ENCODE results near the gene ARHGEF39. TPM values are rescaled to one million over a fixed set of nuclear protein-coding genes. Genes with fewer than 3 reads are reported as not detected.

Gene ARHGEF39, protein sequence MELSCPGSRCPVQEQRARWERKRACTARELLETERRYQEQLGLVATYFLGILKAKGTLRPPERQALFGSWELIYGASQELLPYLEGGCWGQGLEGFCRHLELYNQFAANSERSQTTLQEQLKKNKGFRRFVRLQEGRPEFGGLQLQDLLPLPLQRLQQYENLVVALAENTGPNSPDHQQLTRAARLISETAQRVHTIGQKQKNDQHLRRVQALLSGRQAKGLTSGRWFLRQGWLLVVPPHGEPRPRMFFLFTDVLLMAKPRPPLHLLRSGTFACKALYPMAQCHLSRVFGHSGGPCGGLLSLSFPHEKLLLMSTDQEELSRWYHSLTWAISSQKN
- 1 to 10 TPM; 1.6 to 3.1 TPM for total RNA-seq
- 1.3 to 11.5 reads per million in 2 donors for total RNA-seq

DNA sequence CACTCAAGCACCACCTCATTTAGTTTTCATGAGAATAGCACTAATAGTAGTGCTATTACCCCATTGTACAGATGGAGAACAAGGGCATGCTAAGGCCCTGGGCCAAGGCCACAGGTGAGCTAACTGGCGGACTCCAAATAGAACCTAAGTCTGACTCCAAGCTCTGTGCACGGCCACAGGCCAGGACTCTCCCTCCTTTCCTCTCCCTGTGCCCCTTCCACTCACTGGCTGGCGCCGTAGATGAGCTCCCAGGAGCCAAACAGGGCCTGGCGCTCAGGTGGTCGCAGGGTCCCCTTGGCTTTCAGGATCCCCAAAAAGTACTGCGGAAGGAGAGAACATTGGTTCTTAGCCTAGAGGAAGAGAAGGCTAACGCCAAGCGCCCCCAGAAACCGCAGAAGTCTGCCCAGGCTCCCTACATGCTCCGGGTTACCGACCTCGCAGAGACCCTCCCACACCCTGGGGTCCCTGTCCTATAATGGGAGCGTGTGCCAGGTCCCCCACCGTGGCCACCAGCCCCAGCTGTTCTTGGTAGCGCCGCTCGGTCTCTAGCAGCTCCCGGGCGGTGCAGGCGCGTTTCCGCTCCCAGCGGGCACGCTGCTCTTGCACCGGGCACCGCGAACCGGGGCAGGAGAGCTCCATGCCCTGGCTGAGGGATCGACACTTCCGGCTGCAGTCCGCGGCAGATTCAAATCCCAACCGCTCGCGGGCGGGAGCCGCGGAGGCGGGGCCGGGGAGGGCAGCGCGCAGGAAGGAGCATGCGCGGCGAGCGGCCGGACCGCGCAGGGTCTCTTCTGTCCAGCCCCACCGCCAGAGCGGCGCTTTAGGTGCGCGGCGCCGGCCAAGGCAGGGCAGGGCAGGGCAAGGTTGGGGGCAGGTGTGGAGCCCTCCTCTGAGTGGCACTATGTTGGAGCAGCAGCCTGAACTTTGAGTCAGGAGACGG lies at the start of gene ARHGEF39:
Gene ARHGEF39, minus strand, starts transcription at position 665 of the 940 bp plus-strand sequence. Its CDS starts 26 bp downstream, at position 639.
- ATAC-seq = peak; percentile 47
- Mint-ChIP-seq H3K4me3 (peak within 1 kb of the TSS; percentile 91), H3K27me3 (no peaks in the 10 kb centered on the region), H3K4me1 (peaks cover 46% of the 10 kb centered on the region), H3K27ac (peak within 1 kb of the TSS; percentile 98), H3K36me3 (ENCODE audit: low read depth) (no peaks in the 10 kb centered on the region)
- peak; percentile 40 to 61 (median 61) for DNase-seq
- no peaks in the 10 kb centered on the region for H3K9me3 ChIP-seq (ENCODE audit: control insufficient read depth, low read length, poor library complexity, severe bottlenecking)

GRCh38 chr9:35714123-35714522 lies 49.1 kb upstream of the ARHGEF39 start:
- Mint-ChIP-seq H3K4me3 (no peak overlapping the region), H3K4me1 (peaks cover 8% of the 10 kb centered on the region), H3K27me3 (no peaks in the 10 kb centered on the region), H3K36me3 (ENCODE audit: low read depth) (peaks cover 15% of the 10 kb centered on the region), H3K27ac (no peak overlapping the region)
- DNase-seq (no peak), ATAC-seq (no peak)
- no peaks in the 10 kb centered on the region for H3K9me3 ChIP-seq (ENCODE audit: control insufficient read depth, low read length, poor library complexity, severe bottlenecking)

DNA sequence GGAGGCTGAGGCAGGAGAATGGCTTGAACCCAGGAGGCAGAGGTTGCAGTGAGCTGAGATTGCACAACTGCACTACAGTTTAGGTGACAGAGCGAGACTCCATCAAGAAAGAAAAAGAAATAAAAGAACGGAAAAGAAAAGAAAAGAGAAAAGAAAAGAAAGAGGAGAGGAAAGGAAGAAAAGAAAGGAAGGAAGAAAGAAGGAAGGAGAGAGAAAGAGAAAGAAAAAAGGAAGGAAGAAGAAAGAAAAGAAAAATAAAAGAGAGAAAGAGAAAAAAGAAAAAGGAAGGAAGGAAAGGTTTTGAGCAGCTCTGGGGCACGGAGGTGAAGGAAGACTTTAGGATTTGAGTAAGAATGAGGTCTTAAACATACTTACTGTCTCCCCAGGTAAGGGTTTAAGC lies 48.6 kb upstream of the ARHGEF39 start:
- Mint-ChIP-seq H3K4me3 (no peak overlapping the region), H3K4me1 (peaks cover 8% of the 10 kb centered on the region), H3K27ac (peak overlapping the region; percentile 79), H3K27me3 (no peaks in the 10 kb centered on the region), H3K36me3 (ENCODE audit: low read depth) (peaks cover 15% of the 10 kb centered on the region)
- DNase-seq = no peak
- no peak for ATAC-seq
- no peaks in the 10 kb centered on the region for H3K9me3 ChIP-seq (ENCODE audit: control insufficient read depth, low read length, poor library complexity, severe bottlenecking)

- Mint-ChIP-seq H3K27ac (peak overlapping the region; percentile 79), H3K27me3 (no peaks in the 10 kb centered on the region), H3K4me3 (no peak overlapping the region), H3K4me1 (peaks cover 11% of the 10 kb centered on the region), H3K36me3 (ENCODE audit: low read depth) (peaks cover 12% of the 10 kb centered on the region)
- DNase-seq (no peak), ATAC-seq (no peak)
- no peaks in the 10 kb centered on the region for H3K9me3 ChIP-seq (ENCODE audit: control insufficient read depth, low read length, poor library complexity, severe bottlenecking)
Observed at GRCh38 chr9:35712762-35713400, 47.9 kb upstream of the ARHGEF39 start.

- no peak overlapping the region for H3K4me3 Mint-ChIP-seq
Observed at GRCh38 chr9:35711501-35712428, 46.8 kb upstream of the ARHGEF39 start.

DNA sequence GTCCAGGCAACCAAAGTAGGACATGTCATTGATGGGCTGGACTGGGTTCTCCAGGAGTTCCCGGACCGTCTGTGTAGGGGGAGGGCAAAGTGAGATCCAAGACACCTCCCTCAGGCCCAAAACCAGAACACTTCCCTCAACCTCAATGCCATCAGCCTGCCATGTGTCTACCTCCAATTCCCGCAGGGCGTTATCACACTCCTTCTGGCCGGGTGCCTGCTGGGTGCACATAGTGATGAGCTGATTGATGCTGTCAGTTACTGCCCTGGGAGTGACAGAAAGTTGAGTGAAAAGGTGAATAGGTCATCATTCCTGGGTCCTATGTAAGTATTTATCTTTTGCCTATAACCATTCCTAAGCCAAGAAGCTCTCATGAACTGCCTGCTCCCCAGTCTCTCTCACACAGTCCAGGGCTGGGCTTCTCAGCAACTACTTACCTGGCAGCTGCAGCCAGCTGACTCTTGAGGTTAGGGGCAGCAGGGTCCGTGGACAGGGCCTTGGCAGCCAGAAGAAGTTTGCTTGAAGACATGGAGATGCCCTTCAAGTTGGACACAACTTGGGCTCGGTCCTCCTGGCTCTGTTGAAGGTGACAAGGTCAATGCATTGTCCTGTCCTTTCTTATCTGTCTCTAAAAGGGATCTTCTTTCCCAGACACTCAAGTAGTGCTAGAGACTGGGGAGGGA lies 46.0 kb upstream of the ARHGEF39 start:
- Mint-ChIP-seq H3K4me3 (no peak overlapping the region), H3K27ac (peak overlapping the region; percentile 65), H3K27me3 (no peaks in the 10 kb centered on the region), H3K4me1 (peaks cover 15% of the 10 kb centered on the region), H3K36me3 (ENCODE audit: low read depth) (peaks cover 15% of the 10 kb centered on the region)
- H3K9me3 ChIP-seq (ENCODE audit: control insufficient read depth, low read length, poor library complexity, severe bottlenecking) = no peaks in the 10 kb centered on the region
- ATAC-seq = no peak
- no peak for DNase-seq

More at GRCh38 chr9:35711501-35712428, 46.8 kb upstream of the ARHGEF39 start:
- DNase-seq (no peak), ATAC-seq (no peak)
- H3K9me3 ChIP-seq (ENCODE audit: control insufficient read depth, low read length, poor library complexity, severe bottlenecking) = no peaks in the 10 kb centered on the region
- peaks cover 15% of the 10 kb centered on the region for H3K4me1 Mint-ChIP-seq
- no peaks in the 10 kb centered on the region for H3K27me3 Mint-ChIP-seq
- H3K27ac Mint-ChIP-seq = peak overlapping the region; percentile 65
- H3K36me3 Mint-ChIP-seq (ENCODE audit: low read depth) = peaks cover 20% of the 10 kb centered on the region

DNA sequence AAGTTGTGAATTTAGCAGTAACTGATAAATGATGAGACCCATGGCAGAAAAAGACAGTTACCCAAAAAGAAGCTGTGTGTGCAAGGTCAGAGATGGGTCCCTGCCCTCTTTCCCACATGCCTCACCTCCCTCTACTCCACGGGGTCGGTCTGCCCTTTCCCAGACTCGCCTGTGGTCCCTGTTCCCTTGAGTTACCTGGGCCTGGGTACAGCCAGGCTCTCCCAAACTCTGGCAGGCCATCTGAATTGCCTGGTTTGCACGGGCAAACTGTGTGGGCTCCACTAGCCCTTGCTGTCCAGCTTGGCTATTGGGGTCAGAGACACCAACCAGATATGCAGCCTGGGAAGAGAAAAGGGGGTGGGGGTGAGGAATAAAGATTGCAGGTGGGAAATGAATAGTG lies 43.2 kb upstream of the ARHGEF39 start:
- Mint-ChIP-seq H3K4me3 (no peak overlapping the region), H3K36me3 (ENCODE audit: low read depth) (peaks cover 9% of the 10 kb centered on the region)

GRCh38 chr9:35706951-35707350 lies 42.0 kb upstream of the ARHGEF39 start:
- no peaks in the 10 kb centered on the region for H3K9me3 ChIP-seq (ENCODE audit: control insufficient read depth, low read length, poor library complexity, severe bottlenecking)
- peaks cover 12% of the 10 kb centered on the region for H3K4me1 Mint-ChIP-seq
- H3K27me3 Mint-ChIP-seq = no peaks in the 10 kb centered on the region
- DNase-seq (no peak), ATAC-seq (no peak)
- H3K27ac Mint-ChIP-seq = peak overlapping the region; percentile 77
- peaks cover 14% of the 10 kb centered on the region for H3K36me3 Mint-ChIP-seq (ENCODE audit: low read depth)
- H3K4me3 Mint-ChIP-seq = no peak overlapping the region

More for the DNA sequence above, 43.2 kb upstream of the ARHGEF39 start:
- H3K9me3 ChIP-seq (ENCODE audit: control insufficient read depth, low read length, poor library complexity, severe bottlenecking) = no peaks in the 10 kb centered on the region
- no peak for ATAC-seq
- H3K4me1 Mint-ChIP-seq = peaks cover 12% of the 10 kb centered on the region
- no peak for DNase-seq
- H3K27ac Mint-ChIP-seq = peak overlapping the region; percentile 77
- H3K27me3 Mint-ChIP-seq = no peaks in the 10 kb centered on the region

- no peak overlapping the region for H3K4me3 Mint-ChIP-seq
- ATAC-seq = no peak
- H3K4me1 Mint-ChIP-seq = peaks cover 10% of the 10 kb centered on the region
- H3K36me3 Mint-ChIP-seq (ENCODE audit: low read depth) = peaks cover 14% of the 10 kb centered on the region
- no peaks in the 10 kb centered on the region for H3K27me3 Mint-ChIP-seq
- H3K9me3 ChIP-seq (ENCODE audit: control insufficient read depth, low read length, poor library complexity, severe bottlenecking) = no peaks in the 10 kb centered on the region
- DNase-seq = no peak
- peak overlapping the region; percentile 24 for H3K27ac Mint-ChIP-seq
Observed at GRCh38 chr9:35705836-35706430, 40.9 kb upstream of the ARHGEF39 start.

DNA sequence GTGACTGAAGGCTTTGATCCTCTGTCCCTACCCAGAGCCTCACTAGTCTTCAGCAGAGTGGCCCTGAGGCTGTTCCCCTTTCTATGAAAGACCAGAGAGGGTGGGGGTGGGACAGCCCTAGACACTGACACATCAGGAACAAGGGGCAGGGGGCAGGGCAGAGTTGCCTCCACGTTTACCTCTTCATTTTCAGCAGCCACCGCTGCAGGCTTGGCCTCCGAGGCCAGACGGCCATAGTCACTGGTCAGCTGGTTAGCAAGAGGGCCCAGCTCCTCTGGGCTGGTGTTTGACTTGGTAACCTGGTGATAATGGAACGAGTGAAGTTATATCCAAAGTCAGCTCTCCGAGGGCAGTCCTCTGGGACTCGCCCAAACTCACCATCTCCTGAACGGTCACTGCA lies 40.4 kb upstream of the ARHGEF39 start:
- DNase-seq (no peak), ATAC-seq (no peak)
- no peaks in the 10 kb centered on the region for H3K9me3 ChIP-seq (ENCODE audit: control insufficient read depth, low read length, poor library complexity, severe bottlenecking)
- peak overlapping the region; percentile 24 for H3K27ac Mint-ChIP-seq
- peaks cover 10% of the 10 kb centered on the region for H3K4me1 Mint-ChIP-seq
- H3K4me3 Mint-ChIP-seq = no peak overlapping the region
- no peaks in the 10 kb centered on the region for H3K27me3 Mint-ChIP-seq
- H3K36me3 Mint-ChIP-seq (ENCODE audit: low read depth) = peaks cover 14% of the 10 kb centered on the region

DNA sequence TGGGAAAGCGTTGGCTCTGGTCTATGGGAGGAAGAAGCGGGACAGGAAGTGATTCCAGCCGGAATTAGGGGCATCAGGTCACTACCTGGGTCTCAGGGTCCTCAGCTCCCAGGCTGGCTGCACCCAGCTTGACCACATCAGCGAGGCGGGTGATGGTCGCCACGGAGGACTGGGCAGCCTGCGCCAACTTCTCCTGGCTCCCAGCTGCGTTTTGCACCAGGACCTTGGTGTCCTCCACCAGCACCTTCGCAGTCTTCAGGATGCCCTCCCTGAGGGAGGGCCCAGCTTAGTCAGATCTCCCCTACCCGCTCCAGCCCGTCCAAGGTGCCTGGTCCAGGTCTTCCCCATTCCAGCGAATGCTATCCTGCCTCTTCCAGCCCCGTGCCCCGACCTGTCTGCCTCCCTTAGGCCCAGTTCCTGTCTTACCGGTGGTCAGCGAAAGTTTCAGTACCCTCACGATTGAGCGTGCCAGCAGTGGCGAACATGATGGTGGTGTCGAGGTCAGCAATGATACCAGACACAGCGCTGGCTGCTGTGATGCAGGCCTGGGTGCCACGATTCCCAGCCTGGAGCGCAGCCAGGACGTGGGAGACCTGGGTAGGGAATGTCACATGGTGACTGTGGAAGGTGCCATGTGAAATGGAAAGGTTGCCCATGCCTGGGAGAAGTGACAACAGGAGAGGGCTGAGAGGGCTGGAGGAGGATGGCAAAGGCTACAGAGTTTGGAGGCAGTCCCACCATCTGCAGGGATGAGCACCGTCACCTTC lies 39.1 kb upstream of the ARHGEF39 start:
- no peak overlapping the region for H3K4me3 Mint-ChIP-seq
- H3K27ac Mint-ChIP-seq = no peak overlapping the region
- H3K4me1 Mint-ChIP-seq = peaks cover 10% of the 10 kb centered on the region
- DNase-seq (no peak), ATAC-seq (no peak)
- H3K36me3 Mint-ChIP-seq (ENCODE audit: low read depth) = peaks cover 14% of the 10 kb centered on the region
- H3K27me3 Mint-ChIP-seq = no peaks in the 10 kb centered on the region
- no peaks in the 10 kb centered on the region for H3K9me3 ChIP-seq (ENCODE audit: control insufficient read depth, low read length, poor library complexity, severe bottlenecking)
